ENCODE results near the gene PURA.

Gene PURA

GRCh38 chr5:140133514-140134167 lies 19.7 kb downstream of the PURA start:
- no peak for DNase-seq (ENCODE audit: low read depth, low spot score)

GRCh38 chr5:140134277-140134935 lies 20.5 kb downstream of the PURA start:
- no peak overlapping the region for H3K27ac ChIP-seq
- no peak for DNase-seq (ENCODE audit: low read depth, low spot score)

More at GRCh38 chr5:140133514-140134167, 19.7 kb downstream of the PURA start:
- H3K27ac ChIP-seq: no peak overlapping the region

- H3K27ac ChIP-seq: no peak overlapping the region
- DNase-seq (ENCODE audit: low read depth, low spot score): no peak
Observed at GRCh38 chr5:140135127-140135526, 21.2 kb downstream of the PURA start.

- no peak overlapping the region for H3K27ac ChIP-seq
- DNase-seq (ENCODE audit: low read depth, low spot score): no peak
Observed at GRCh38 chr5:140136624-140137023, 22.7 kb downstream of the PURA start.

- DNase-seq (ENCODE audit: low read depth, low spot score): no peak
- H3K27ac ChIP-seq: no peak overlapping the region
Observed at GRCh38 chr5:140140435-140140834, 26.5 kb downstream of the PURA start.

- DNase-seq (ENCODE audit: low read depth, low spot score): no peak
- no peak overlapping the region for H3K27ac ChIP-seq
Observed at GRCh38 chr5:140141241-140141640, 27.3 kb downstream of the PURA start.

GRCh38 chr5:140142246-140142645 lies 28.3 kb downstream of the PURA start:
- no peak for DNase-seq (ENCODE audit: low read depth, low spot score)
- no peak overlapping the region for H3K27ac ChIP-seq

GRCh38 chr5:140142856-140143255 lies 28.9 kb downstream of the PURA start:
- no peak for DNase-seq (ENCODE audit: low read depth, low spot score)
- no peak overlapping the region for H3K27ac ChIP-seq

- H3K27ac ChIP-seq: no peak overlapping the region
- no peak for DNase-seq (ENCODE audit: low read depth, low spot score)
Observed at GRCh38 chr5:140143521-140144258, 29.8 kb downstream of the PURA start.

- no peak for DNase-seq (ENCODE audit: low read depth, low spot score)
- H3K27ac ChIP-seq: no peak overlapping the region
Observed at GRCh38 chr5:140145256-140145655, 31.3 kb downstream of the PURA start.

GRCh38 chr5:140145818-140146522 lies 32.1 kb downstream of the PURA start:
- DNase-seq (ENCODE audit: low read depth, low spot score): no peak
- H3K27ac ChIP-seq: no peak overlapping the region

- H3K27ac ChIP-seq: no peak overlapping the region
- no peak for DNase-seq (ENCODE audit: low read depth, low spot score)
Observed at GRCh38 chr5:140146523-140146842, 32.6 kb downstream of the PURA start.

GRCh38 chr5:140147460-140147859 lies 33.6 kb downstream of the PURA start:
- no peak overlapping the region for H3K27ac ChIP-seq
- DNase-seq (ENCODE audit: low read depth, low spot score): no peak

GRCh38 chr5:140148508-140148907 lies 34.6 kb downstream of the PURA start:
- DNase-seq (ENCODE audit: low read depth, low spot score): no peak
- no peak overlapping the region for H3K27ac ChIP-seq

GRCh38 chr5:140150201-140150600 lies 36.3 kb downstream of the PURA start:
- DNase-seq (ENCODE audit: low read depth, low spot score): no peak
- H3K27ac ChIP-seq: no peak overlapping the region

- no peak for DNase-seq (ENCODE audit: low read depth, low spot score)
- no peak overlapping the region for H3K27ac ChIP-seq
Observed at GRCh38 chr5:140151144-140152021, 37.5 kb downstream of the PURA start.

- H3K27ac ChIP-seq: no peak overlapping the region
- no peak for DNase-seq (ENCODE audit: low read depth, low spot score)
Observed at GRCh38 chr5:140152022-140152999, 38.4 kb downstream of the PURA start.

- no peak for DNase-seq (ENCODE audit: low read depth, low spot score)
- H3K27ac ChIP-seq: no peak overlapping the region
Observed at GRCh38 chr5:140153255-140153654, 39.3 kb downstream of the PURA start.

GRCh38 chr5:140153905-140154304 lies 40.0 kb downstream of the PURA start:
- DNase-seq (ENCODE audit: low read depth, low spot score): no peak

More at GRCh38 chr5:140153905-140154304, 40.0 kb downstream of the PURA start:
- H3K27ac ChIP-seq: no peak overlapping the region

Measured in epithelial cell of prostate (primary cell).